HT-29 (cell line): ENCODE results near the gene FAM227B. TPM values are rescaled to one million over a fixed set of nuclear protein-coding genes. Genes with fewer than 3 reads are reported as not detected.
"Not testable (repeated sequence)": the region's sequence is repeated elsewhere in the genome, so short reads cannot be mapped to it uniquely, and the experiment has no call there.

Experiments used
- DNase-seq: peaks from one replicate; pipeline ENCODE4 v3.0.0-alpha.2; 2015; ENCODE audit warnings: low spot score
- total RNA-seq: library from RNA; depleted of rRNA; stranded (reverse); fragments of >200 nt; shearing (Covaris generic); gene quantifications from 2 replicates; pipeline ENCODE4 v1.2.3, GENCODE V29; 2014

Gene FAM227B
- total RNA-seq, 1 experiment from 2014 or later: not detected

- no peak for DNase-seq
Measured at GRCh38 chr15:49494842-49495241, 125.8 kb downstream of the FAM227B start.

- no peak for DNase-seq
Measured at GRCh38 chr15:49492830-49493229, 127.8 kb downstream of the FAM227B start.

- DNase-seq: no peak
Measured at GRCh38 chr15:49492151-49492550, 128.5 kb downstream of the FAM227B start.

GRCh38 chr15:49490966-49491365 is 129.7 kb downstream of the FAM227B start:
- DNase-seq: no peak

GRCh38 chr15:49485401-49485800 is 135.2 kb downstream of the FAM227B start:
- not testable (repeated sequence) for DNase-seq

GRCh38 chr15:49478982-49479381 is 141.6 kb downstream of the FAM227B start:
- not testable (repeated sequence) for DNase-seq

DNA sequence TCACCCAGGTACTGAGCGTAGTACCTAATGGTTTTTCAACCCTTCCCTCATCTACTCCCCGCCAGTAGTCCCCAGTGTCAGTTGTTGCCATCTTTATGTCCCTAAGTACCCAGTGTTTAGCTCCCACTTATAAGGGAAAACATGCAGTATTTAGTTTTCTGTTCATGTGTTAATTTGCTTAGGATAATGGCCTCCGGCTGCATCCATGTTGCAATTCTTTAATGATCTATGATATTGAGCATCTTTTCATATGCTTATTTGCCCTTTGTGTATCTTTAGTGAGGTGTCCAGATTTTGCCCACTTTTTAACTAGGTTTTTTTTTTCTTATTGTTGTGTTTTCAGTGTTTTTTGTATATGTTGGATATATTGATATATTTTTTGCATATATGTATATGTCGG is 142.6 kb downstream of the FAM227B start:
- DNase-seq: not testable (repeated sequence)

GRCh38 chr15:49473031-49473430 is 147.6 kb downstream of the FAM227B start:
- no peak for DNase-seq

DNA sequence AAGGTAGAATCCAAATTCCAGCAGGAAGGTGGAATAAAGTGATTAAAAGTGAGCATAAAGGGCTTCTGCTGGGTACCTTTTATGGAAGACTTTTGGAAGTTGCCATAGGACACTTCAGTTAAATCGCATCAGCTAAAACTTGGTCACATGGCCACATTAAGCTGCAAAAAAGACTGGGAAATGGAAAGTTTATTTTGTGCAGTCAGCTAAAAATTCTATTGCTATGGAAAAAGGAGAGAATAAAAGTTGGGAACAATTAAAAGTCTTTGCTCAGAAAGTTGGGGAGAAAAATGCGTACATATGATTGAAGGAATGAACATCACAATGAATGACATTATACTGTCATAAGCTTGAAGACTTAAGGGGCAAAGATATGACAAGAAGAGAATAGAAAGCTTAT is 148.3 kb downstream of the FAM227B start:
- DNase-seq: no peak

DNA sequence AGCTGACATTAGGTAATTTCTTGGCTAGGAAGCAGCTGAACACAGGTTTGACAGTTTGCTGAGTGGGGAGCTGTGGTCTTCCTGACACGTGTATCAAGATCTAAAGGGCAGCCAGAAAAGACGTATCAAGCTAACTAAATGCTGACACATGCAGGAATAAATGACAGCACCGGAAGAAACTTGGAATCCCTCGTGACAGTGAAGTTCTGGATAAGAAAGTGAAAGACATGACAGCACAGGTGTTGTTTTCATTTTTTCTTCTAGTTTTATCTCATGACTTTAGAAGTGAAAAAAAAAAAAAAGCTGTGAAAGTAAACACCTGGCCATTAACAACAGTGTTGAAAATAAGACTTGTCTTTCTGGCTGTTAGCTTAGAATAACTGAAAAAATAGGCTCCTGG is 148.9 kb downstream of the FAM227B start:
- no peak for DNase-seq

GRCh38 chr15:49471248-49471647 is 149.4 kb downstream of the FAM227B start:
- DNase-seq: peak; percentile 18

GRCh38 chr15:49468481-49468839 is 152.2 kb downstream of the FAM227B start:
- DNase-seq: no peak

GRCh38 chr15:49467746-49468480 is 152.7 kb downstream of the FAM227B start:
- no peak for DNase-seq

GRCh38 chr15:49466119-49466518 is 154.5 kb downstream of the FAM227B start:
- DNase-seq: no peak

DNA sequence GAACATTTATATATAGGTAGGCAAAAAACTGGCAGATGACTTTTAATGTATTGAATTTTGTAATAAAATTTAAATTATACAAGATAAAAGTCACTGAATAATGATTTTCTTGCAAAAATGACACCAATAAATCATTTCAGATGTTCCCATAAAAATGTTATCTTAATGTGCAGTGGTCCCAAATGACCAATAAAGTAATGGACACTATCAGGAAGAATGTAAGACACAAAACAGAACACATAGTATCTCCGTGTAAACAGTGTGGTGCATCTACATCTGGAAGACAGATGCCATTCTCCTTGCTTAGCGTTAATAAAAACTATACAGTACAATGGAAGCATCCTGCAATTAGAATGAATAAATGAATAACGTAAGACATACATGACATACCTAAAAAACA is 156.1 kb downstream of the FAM227B start:
- DNase-seq: no peak

- no peak for DNase-seq
Measured at GRCh38 chr15:49462232-49462844, 158.3 kb downstream of the FAM227B start.

- DNase-seq: no peak
Measured at GRCh38 chr15:49460411-49460941, 160.1 kb downstream of the FAM227B start.

DNA sequence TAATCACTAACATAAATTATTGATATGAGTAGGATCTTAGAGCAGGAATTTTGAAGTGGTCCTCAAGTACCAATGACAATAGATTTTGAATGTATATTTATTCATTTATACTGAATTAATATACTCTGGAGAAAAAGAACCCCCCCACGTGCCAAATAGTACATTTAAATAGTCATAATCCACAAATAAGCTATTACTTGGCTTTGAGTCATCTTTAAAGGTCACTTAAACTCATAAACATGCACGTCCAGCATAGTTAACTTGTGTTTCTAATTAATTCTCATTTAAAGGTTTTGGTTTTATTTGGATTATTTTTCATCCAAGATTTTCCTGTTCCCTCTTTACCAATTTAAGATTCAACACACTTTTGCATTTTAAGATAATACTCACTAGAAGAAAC is 162.5 kb downstream of the FAM227B start:
- DNase-seq: no peak

DNA sequence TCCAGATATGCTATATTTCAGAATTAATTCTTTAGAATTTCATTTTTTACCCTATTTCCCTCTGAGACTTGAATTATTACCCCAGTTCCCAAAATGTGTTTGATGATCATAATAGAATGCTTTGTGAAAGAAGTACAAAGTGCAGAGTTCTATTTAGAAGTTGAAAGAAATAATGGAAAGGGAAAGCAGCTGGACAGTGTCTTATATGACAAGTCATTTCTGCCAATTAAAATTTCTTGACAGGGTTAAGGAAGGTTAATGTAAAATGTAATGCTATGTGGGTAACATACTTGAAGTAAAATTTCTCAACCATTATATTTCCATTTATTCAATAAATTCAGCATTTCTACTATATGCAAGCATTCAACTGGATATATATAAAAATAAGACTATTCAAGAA is 164.5 kb downstream of the FAM227B start:
- no peak for DNase-seq

GRCh38 chr15:49452595-49452994 is 168.0 kb downstream of the FAM227B start:
- no peak for DNase-seq

DNA sequence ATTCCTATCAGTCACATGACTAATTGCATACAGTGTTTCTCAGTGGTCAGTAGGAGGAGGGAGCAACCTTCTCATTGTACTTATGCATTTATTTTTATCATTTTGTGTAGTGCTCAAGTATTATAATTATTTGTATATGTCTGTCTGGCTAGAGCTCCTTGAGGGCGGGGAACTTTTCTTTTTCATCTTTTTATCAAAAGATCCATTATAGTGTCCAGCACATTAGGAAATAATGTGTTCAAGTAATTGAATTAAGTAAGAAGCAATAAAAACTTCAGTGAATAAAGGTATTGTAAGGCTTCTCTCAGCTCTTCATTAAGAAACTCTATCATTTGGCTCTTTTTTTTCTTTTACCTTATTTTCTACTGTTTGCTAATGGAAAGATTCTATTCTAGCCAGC is 178.8 kb downstream of the FAM227B start:
- no peak for DNase-seq

DNA sequence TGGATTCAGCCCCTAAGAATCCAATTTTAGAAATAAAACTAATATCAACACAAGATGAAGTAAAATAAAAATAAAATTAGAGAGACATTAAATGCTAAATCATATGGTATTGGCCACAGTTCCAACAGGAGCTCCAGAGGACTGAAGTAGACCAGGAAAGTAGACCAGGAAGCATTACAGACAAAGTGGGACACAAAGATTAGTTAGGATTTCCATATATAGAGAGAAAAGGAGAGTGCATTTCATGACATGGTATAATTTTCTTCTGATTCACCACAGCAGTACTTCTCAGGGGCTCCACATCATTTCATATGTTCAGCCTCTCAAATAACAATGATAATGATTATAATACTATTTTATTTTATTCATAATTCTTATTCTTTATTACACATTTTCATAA is 179.3 kb downstream of the FAM227B start:
- DNase-seq: no peak

- no peak for DNase-seq
Measured at GRCh38 chr15:49439678-49440395, 180.8 kb downstream of the FAM227B start.
